SK-N-MC (cell line): ENCODE data around the gene APOBEC3H.
A peak's percentile ranks its signal among the peaks of the same experiment; 100 is the strongest.

ENCODE experiments used
- DNase-seq: peaks from one replicate; pipeline ENCODE4 v3.0.0-alpha.2; 2011; ENCODE audit warnings: low read depth, low spot score
- H3K27ac ChIP-seq: fragments of 200-600 bp; sonication (generic); 2 replicates; pipeline ENCODE4 v1.5.1; 2016; ENCODE audit warnings: mixed run types
- H3K36me3 ChIP-seq: fragments of 200-600 bp; sonication (generic); 2 replicates; pipeline ENCODE4 v1.6.1; 2017; ENCODE audit warnings: antibody characterized with exemption, low read length, mixed read lengths; ENCODE audit not compliant: insufficient read depth
- H3K4me3 ChIP-seq: fragments of 200-600 bp; sonication (generic); 2 replicates; pipeline ENCODE4 v1.5.1; 2016
- H3K9ac ChIP-seq: fragments of 200-600 bp; sonication (generic); 2 replicates; pipeline ENCODE4 v1.8.0; 2017; ENCODE audit warnings: mixed run types, mixed read lengths; ENCODE audit not compliant: insufficient read length
- H3K9me3 ChIP-seq: fragments of 200-600 bp; sonication (generic); 2 replicates; pipeline ENCODE4 v1.6.1; 2017; ENCODE audit warnings: low read depth, mild to moderate bottlenecking, antibody characterized with exemption, low read length, moderate library complexity, mixed read lengths
- EZH2 ChIP-seq: fragments of 200-600 bp; sonication (generic); IDR thresholded peaks from one replicate; pipeline ENCODE4 v1.6.1; 2017; ENCODE audit warnings: antibody characterized with exemption
- FOXP2 ChIP-seq: optimal IDR thresholded peaks from 2 replicates; pipeline ENCODE3; 2011; ENCODE audit warnings: mild to moderate bottlenecking, moderate library complexity; ENCODE audit not compliant: insufficient read depth; ENCODE audit errors: extremely low read length, control extremely low read depth
- POLR2AphosphoS5 ChIP-seq: IDR thresholded peaks from 2 replicates; pipeline ENCODE4 v1.6.1; 2012; ENCODE audit warnings: mild to moderate bottlenecking, low read depth, low read length, borderline replicate concordance

Gene APOBEC3H

DNA sequence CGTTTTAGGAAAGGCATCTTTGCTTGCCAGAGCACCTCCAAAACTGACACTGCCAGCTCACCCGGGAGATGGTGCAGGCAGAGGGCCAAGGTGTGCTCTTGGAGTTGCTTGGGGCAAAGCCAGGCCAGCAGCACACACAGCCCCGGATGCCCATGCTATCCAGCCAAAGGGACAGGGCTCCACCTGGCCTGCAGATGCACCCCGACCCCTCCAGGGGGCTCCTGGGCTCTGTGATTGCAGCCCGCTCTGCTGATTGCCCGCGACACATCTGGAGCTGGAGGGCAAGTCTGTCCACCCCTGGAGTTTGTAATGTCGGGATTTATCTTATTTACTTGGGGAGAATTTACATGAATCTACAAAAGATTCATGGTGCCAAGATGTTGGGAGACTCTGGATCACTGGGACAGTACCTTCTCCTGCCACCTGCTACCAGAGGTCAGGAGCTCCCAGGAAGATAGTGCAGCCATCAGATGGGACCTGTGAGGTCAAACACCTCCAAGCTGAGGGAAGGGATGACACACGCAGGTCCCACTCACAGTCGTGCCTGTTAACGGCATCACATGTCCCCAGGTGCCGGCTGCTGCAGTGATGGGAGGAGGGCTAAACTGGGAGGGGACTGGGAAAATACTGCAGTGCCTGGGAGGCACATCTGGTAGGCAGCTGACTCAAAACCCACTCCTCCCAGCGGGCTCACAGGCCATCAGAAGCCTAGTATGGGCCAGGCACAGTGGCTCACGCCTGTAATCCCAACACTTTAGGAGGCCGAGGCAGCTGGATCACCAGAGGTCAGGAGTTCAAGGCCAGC is 38.2 kb downstream of the APOBEC3H start:
- no peak overlapping the region for H3K27ac ChIP-seq
- no peaks in the 10 kb centered on the region for H3K9me3 ChIP-seq
- no peak overlapping the region for H3K4me3 ChIP-seq
- H3K36me3 ChIP-seq: no peaks in the 10 kb centered on the region
- no peak overlapping the region for H3K9ac ChIP-seq
- TF ChIP-seq FOXP2 (no peak), POLR2AphosphoS5 (no peak), EZH2 (no peak)
- DNase-seq: no peak

DNA sequence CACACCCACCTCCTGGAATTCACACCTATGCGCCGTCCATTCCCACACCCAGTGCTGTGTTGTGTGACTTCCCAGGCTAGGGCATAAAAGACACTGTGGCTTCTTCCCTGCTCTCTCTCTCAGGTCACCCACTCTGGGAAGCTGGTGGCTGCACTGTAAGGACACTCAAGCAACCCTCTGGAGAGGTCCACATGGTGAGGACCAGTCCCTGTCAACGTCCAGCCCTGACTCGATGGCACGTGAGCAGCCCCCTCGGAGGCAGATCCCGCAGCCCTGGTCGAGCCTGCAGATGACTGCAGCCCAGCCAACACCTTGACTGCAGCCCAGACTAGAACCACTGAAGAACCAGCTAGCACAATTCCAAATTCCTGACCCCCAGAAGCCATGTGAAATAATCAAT is 39.3 kb downstream of the APOBEC3H start:
- Histone ChIP-seq H3K9me3 (no peaks in the 10 kb centered on the region), H3K36me3 (no peaks in the 10 kb centered on the region), H3K9ac (no peak overlapping the region), H3K4me3 (no peak overlapping the region), H3K27ac (no peak overlapping the region)
- no peak for DNase-seq
- TF ChIP-seq EZH2: no peak
- no peak for TF ChIP-seq FOXP2
- no peak for TF ChIP-seq POLR2AphosphoS5

DNA sequence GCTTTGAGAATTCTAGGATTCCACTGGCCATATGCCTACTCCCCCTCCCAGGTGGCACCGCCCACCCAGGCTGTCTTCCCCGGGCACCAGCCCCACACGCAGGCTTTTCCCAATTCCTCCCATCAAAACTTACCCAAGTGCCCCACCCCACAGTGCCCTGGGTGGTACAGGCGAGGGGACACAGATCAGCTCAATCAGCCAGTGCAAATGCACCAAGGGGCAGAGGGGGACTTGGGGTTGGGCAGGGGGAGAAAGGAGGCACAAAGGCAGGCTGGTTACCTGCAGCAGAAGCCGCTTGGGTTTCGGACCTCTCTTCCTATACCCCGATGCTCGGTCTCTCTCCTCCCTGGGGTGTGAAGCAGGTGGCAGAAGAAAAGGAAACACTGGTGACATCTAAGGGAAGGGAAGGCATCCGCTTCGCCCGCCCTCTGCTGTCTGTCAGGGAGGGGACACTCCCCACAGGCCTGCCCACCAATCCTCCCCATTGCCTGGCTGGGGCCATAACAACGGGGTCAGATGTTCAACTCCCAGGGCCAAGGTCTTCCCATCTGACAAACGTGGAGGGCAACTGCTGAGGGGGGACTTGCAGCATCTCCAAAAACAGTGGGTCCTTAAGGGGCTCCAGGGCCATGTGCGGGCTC is 41.4 kb downstream of the APOBEC3H start:
- no peak overlapping the region for H3K9ac ChIP-seq
- H3K4me3 ChIP-seq: no peak overlapping the region
- H3K27ac ChIP-seq: no peak overlapping the region
- no peak for DNase-seq
- no peaks in the 10 kb centered on the region for H3K36me3 ChIP-seq
- no peak for TF ChIP-seq EZH2
- no peak for TF ChIP-seq FOXP2
- TF ChIP-seq POLR2AphosphoS5: no peak
- no peaks in the 10 kb centered on the region for H3K9me3 ChIP-seq

- no peak overlapping the region for H3K9ac ChIP-seq
- no peaks in the 10 kb centered on the region for H3K9me3 ChIP-seq
- H3K36me3 ChIP-seq: no peaks in the 10 kb centered on the region
- no peak for DNase-seq
- H3K4me3 ChIP-seq: no peak overlapping the region
- TF ChIP-seq FOXP2 (no peak), POLR2AphosphoS5 (no peak), EZH2 (no peak)
- no peak overlapping the region for H3K27ac ChIP-seq
Observed at GRCh38 chr22:39139933-39140332, 42.9 kb downstream of the APOBEC3H start.

DNA sequence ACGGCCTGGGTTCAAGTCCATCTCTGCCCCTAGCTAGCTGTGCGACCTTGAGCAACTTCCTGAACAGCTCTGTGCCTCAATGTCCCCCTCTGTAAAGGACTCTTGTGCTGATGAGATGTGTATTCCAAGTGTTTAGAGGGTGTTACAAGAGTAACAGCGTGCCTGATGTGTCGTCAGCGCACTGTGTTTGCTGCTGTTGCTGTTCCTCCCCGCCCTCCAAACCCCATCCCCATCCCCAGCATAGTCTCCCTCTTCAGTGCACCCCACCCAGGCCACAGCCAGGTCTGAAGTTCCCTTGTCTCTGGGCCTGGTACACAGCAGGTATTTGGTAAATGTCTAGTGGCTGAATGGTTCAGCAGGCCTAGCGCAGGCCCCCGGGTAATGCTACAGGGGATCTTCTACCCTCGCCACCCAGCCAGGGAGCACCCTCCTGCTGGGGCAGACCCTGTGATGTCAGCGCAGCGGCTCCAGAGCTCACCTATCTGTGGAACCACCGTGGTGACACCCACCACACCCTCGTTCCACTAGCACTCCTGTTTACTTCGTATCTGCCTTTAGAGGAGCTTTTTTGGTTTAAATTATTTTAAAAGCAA is 45.1 kb downstream of the APOBEC3H start:
- H3K36me3 ChIP-seq: no peaks in the 10 kb centered on the region

DNA sequence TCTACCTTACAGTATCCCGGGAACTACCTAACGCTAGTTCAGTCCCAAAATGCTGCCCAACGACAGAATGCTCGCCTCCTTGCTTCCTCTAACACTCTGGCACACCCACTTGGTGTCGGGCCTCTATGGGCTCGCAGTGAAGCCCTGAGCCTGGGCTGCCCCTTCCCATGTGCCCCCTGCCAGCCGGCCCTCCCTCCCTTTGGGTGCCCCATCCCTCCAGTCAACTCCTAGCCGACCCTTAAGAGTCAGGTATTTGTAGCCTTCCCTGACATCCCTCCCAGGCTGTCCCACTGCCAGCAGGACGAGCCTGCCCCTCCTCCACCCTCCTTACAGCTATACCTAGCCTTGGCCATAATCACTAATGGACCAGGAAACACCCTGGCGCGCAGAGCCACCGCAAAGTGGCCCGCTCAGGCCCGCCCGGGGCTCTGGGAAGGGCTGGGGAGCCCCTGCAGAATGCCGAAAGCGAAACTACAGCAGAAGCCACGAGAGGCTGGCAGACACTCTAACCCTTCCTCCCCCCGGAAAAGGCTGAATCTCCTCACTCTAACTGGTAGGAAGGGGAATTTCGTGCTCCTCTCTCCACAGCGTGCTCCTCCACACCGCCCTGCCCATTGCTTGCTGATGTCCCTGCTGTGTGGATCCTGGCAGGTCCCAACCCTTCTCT is 47.2 kb downstream of the APOBEC3H start:
- Histone ChIP-seq H3K9me3 (no peaks in the 10 kb centered on the region), H3K27ac (no peak overlapping the region), H3K9ac (no peak overlapping the region), H3K36me3 (no peaks in the 10 kb centered on the region), H3K4me3 (peak overlapping the region; percentile 90; the same call in 1 of the 2 replicates)
- no peak for DNase-seq
- TF ChIP-seq POLR2AphosphoS5: no peak

More for the DNA sequence above, 45.1 kb downstream of the APOBEC3H start:
- no peak overlapping the region for H3K9ac ChIP-seq
- no peaks in the 10 kb centered on the region for H3K9me3 ChIP-seq
- DNase-seq: no peak
- H3K4me3 ChIP-seq: no peak overlapping the region
- no peak overlapping the region for H3K27ac ChIP-seq
- TF ChIP-seq FOXP2: no peak
- no peak for TF ChIP-seq EZH2

GRCh38 chr22:39146256-39147101 is 49.4 kb downstream of the APOBEC3H start:
- no peak for TF ChIP-seq POLR2AphosphoS5
- TF ChIP-seq EZH2: no peak
- TF ChIP-seq FOXP2: no peak
- Histone ChIP-seq H3K4me3 (peak overlapping the region; percentile 90; the same call in 1 of the 2 replicates), H3K27ac (no peak overlapping the region), H3K9ac (no peak overlapping the region), H3K9me3 (no peaks in the 10 kb centered on the region), H3K36me3 (no peaks in the 10 kb centered on the region)
- DNase-seq: no peak
